NCI-H345 treated with DMSO at 0.1 percent for 48 hours (cell line): ENCODE results near the gene EXOC4.

Experiments used
- DNase-seq: peaks from one replicate; lab custom pipeline; 2025; ENCODE audit not compliant: unreplicated experiment; lab: John Stamatoyannopoulos, UW

Gene EXOC4

GRCh38 chr7:133482599-133482998 is 229.7 kb downstream of the EXOC4 start:
- no peak for DNase-seq

GRCh38 chr7:133484086-133484485 is 231.2 kb downstream of the EXOC4 start:
- no peak for DNase-seq

- DNase-seq, result no peak
Measured at GRCh38 chr7:133489906-133490305, 237.0 kb downstream of the EXOC4 start.

- DNase-seq, result no peak
Measured at GRCh38 chr7:133491201-133491691, 238.4 kb downstream of the EXOC4 start.

- no peak for DNase-seq
Measured at GRCh38 chr7:133491846-133492652, 239.2 kb downstream of the EXOC4 start.

GRCh38 chr7:133497061-133497460 is 244.2 kb downstream of the EXOC4 start:
- DNase-seq, result no peak

GRCh38 chr7:133501771-133502170 is 248.9 kb downstream of the EXOC4 start:
- no peak for DNase-seq

GRCh38 chr7:133502498-133502897 is 249.6 kb downstream of the EXOC4 start:
- DNase-seq, result no peak

GRCh38 chr7:133502972-133503371 is 250.1 kb downstream of the EXOC4 start:
- DNase-seq, result no peak

GRCh38 chr7:133504825-133505224 is 251.9 kb downstream of the EXOC4 start:
- no peak for DNase-seq

- no peak for DNase-seq
Measured at GRCh38 chr7:133509822-133510221, 256.9 kb downstream of the EXOC4 start.

- DNase-seq, result no peak
Measured at GRCh38 chr7:133510326-133511055, 257.6 kb downstream of the EXOC4 start.

GRCh38 chr7:133511252-133511651 is 258.4 kb downstream of the EXOC4 start:
- no peak for DNase-seq

- DNase-seq, result no peak
Measured at GRCh38 chr7:133511708-133512107, 258.8 kb downstream of the EXOC4 start.

- no peak for DNase-seq
Measured at GRCh38 chr7:133512560-133512959, 259.7 kb downstream of the EXOC4 start.

GRCh38 chr7:133513608-133514007 is 260.7 kb downstream of the EXOC4 start:
- DNase-seq, result no peak

GRCh38 chr7:133514551-133514950 is 261.7 kb downstream of the EXOC4 start:
- DNase-seq, result no peak

- DNase-seq, result no peak
Measured at GRCh38 chr7:133517766-133518165, 264.9 kb downstream of the EXOC4 start.

- DNase-seq, result no peak
Measured at GRCh38 chr7:133518718-133519117, 265.8 kb downstream of the EXOC4 start.

- DNase-seq, result no peak
Measured at GRCh38 chr7:133520248-133520647, 267.4 kb downstream of the EXOC4 start.

GRCh38 chr7:133522501-133522900 is 269.6 kb downstream of the EXOC4 start:
- no peak for DNase-seq

GRCh38 chr7:133528796-133529195 is 275.9 kb downstream of the EXOC4 start:
- no peak for DNase-seq
